ENCODE results near the gene SAFB.

- TF ChIP-seq EZH2 (IDR thresholded peaks at IDR 0.05; ENCODE audit: borderline replicate concordance) (no peak), CTCF (IDR thresholded peaks at IDR 0.05; ENCODE audit: poor library complexity) (no peak), EZH2phosphoT487 (IDR thresholded peaks at IDR 0.05; ENCODE audit: low read depth, severe bottlenecking, unreplicated experiment) (no peak)
These were observed 28.3 kb upstream of the SAFB start for GRCh38 chr19:5594521-5594950.
